GM12865 (cell line): ENCODE measurements around the gene SYNGR4.
"Not testable (repeated sequence)": the region's sequence is repeated elsewhere in the genome, so short reads cannot be mapped to it uniquely, and the experiment has no call there.

Source experiments
- DNase-seq: peaks from one replicate; pipeline ENCODE4 v3.0.0; 2010; ENCODE audit warnings: low read depth
- H3K4me3 ChIP-seq: 2 replicates; pipeline ENCODE4 v1.5.1; 2011; ENCODE audit warnings: mild to moderate bottlenecking, low read depth, low read length, control low read depth
- CTCF ChIP-seq: IDR thresholded peaks from 2 replicates; pipeline ENCODE4 v1.5.1; 2011; ENCODE audit warnings: low read length, control low read depth, low read depth, inconsistent platforms; ENCODE audit not compliant: insufficient read depth; ENCODE audit errors: missing control alignments

SYNGR4 gene

GRCh38 chr19:48370955-48371354, 6.8 kb downstream of the SYNGR4 start:
- no peak overlapping the region for H3K4me3 ChIP-seq
- no peak for DNase-seq
- TF ChIP-seq CTCF, result no peak

- no peak for DNase-seq
- no peak for TF ChIP-seq CTCF
- H3K4me3 ChIP-seq, result no peak overlapping the region
These were observed 7.2 kb downstream of the SYNGR4 start for GRCh38 chr19:48371367-48371766.

GRCh38 chr19:48371771-48372170, 7.6 kb downstream of the SYNGR4 start:
- not testable (repeated sequence) for H3K4me3 ChIP-seq, DNase-seq

- no peak for DNase-seq
These were observed 8.7 kb downstream of the SYNGR4 start for GRCh38 chr19:48372904-48373303.

GRCh38 chr19:48373567-48373966, 9.4 kb downstream of the SYNGR4 start:
- DNase-seq, result no peak
- TF ChIP-seq CTCF, result no peak
- H3K4me3 ChIP-seq, result no peak overlapping the region

More at GRCh38 chr19:48372904-48373303, 8.7 kb downstream of the SYNGR4 start:
- no peak for TF ChIP-seq CTCF
- no peak overlapping the region for H3K4me3 ChIP-seq

- DNase-seq, result no peak
- H3K4me3 ChIP-seq, result no peak overlapping the region
- no peak for TF ChIP-seq CTCF
These were observed 14.0 kb downstream of the SYNGR4 start for GRCh38 chr19:48378194-48378570.

GRCh38 chr19:48379058-48379457, 14.9 kb downstream of the SYNGR4 start:
- no peak overlapping the region for H3K4me3 ChIP-seq
- DNase-seq, result no peak
- no peak for TF ChIP-seq CTCF

- no peak for TF ChIP-seq CTCF
- DNase-seq, result no peak
- no peak overlapping the region for H3K4me3 ChIP-seq
These were observed 17.2 kb downstream of the SYNGR4 start for GRCh38 chr19:48381178-48381950.
